Cerebellar cortex (tissue), 1 donor: ENCODE measurements around the gene HPCAL1.

Experiments
- DNase-seq: peaks from one replicate; pipeline ENCODE4 v3.0.0-alpha.2; 2015; ENCODE audit warnings: low spot score

Gene HPCAL1

GRCh38 chr2:10337449-10338269 lies 35.0 kb downstream of the HPCAL1 start:
- no peak for DNase-seq

DNA sequence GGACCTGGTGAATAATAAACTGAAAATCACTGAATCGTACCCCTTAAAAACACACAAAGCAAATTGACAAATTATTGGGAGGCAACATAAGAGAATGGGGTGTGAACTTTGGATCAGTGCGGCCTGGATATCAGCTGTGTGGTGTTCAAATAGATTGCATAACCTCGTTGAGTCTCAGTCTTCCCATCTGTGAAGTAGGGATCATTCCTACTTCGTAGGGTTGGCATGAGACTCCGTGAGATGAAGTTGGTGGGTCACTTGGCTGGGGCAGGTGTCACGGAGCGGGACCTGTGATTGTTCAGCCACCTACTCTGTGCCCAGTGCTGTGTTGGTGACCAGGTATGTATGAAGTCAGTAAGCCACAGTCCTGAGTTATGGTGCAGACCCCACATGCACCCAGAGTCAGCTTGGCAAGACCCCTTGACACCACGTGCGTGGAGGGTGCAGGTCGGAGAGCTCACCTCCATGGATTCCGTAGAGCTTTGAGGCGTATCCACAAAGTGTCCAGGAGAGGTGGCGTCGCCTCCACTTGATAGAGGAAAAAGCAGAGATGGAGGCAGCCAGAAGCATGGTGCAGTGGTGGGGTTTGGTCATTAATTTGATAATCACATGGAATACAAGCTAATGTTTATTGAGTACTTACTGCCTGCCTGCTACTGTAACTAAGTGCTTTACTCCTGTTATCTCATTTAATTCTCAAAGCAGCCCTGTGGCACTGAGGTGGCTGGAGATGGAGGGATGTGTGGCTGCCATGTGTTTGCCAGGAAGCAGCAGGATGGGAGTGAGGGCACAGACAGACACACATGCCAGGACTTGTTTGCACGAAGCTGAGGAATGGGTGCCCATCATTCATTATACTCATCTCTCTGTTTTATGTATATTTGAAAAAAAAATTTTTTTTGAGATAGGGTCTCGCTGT lies 35.8 kb downstream of the HPCAL1 start:
- no peak for DNase-seq

DNA sequence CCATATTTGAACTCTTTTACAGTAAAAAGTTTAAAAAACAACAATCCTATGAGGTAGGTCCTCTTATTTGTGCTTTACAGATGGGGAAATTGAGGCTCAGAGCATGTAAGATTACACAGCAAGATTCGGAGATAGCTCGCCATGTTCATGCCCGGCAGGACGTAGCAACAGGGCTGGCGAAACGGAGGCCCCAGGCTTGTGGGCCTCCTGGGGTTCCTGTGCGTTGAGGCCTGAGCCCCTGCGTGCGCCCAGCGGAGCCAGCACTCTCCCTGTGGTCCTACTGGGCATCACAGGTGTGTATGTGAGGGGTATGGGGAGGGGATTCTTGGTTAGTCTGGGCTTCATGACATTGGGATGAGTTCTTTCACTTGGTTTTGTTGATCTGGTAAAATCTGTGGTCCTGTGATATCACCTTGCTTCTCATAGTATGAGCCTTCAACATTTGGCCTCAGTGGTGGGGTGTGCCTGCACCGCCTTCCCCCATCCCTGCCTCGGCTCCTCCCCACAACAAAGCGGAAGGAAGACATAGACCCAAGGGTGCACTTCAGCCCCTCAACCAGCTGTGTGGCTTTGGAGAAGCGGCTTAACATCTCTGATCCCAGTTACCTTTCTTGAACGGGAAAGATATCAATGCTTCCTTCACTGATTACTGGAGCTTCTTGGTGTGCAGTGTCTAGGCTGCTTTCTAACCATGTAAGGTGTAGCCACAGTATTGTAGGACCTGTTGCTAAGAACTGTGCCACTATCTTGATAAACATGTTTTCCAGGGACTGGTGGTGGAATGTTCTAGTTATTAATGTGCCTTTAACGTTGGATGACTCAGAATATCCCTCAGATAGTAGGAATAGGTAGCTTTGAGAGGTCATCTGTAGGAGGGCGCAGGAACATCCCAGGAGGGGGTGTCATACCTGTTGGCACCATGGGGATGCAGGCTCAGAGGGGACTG lies 37.2 kb downstream of the HPCAL1 start:
- no peak for DNase-seq

GRCh38 chr2:10340593-10340975 lies 37.9 kb downstream of the HPCAL1 start:
- no peak for DNase-seq

- DNase-seq, result no peak
Observed at GRCh38 chr2:10341193-10341592, 38.5 kb downstream of the HPCAL1 start.

GRCh38 chr2:10342245-10342951 lies 39.7 kb downstream of the HPCAL1 start:
- DNase-seq, result peak; percentile 72

- no peak for DNase-seq
Observed at GRCh38 chr2:10343191-10343590, 40.5 kb downstream of the HPCAL1 start.

DNA sequence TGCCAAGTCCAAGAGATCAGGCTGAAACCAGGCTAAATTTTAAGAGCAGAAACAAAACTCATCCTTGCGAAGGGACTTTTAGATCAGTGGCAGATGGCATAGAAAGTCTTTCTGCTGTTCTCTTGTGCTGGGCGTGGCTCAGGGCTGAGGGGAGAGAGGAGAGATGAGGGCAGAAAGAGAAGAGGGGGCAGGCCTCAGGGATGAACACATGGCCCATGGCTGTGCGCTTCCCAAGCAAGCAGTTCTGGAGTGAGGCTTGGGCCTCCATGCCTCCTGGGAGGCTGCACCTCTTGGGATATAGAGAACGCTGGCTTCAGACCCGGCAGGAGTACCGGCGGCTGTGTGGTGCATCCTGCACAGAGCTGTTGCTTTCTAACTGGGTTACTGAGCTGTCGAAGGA lies 41.0 kb downstream of the HPCAL1 start:
- no peak for DNase-seq

DNA sequence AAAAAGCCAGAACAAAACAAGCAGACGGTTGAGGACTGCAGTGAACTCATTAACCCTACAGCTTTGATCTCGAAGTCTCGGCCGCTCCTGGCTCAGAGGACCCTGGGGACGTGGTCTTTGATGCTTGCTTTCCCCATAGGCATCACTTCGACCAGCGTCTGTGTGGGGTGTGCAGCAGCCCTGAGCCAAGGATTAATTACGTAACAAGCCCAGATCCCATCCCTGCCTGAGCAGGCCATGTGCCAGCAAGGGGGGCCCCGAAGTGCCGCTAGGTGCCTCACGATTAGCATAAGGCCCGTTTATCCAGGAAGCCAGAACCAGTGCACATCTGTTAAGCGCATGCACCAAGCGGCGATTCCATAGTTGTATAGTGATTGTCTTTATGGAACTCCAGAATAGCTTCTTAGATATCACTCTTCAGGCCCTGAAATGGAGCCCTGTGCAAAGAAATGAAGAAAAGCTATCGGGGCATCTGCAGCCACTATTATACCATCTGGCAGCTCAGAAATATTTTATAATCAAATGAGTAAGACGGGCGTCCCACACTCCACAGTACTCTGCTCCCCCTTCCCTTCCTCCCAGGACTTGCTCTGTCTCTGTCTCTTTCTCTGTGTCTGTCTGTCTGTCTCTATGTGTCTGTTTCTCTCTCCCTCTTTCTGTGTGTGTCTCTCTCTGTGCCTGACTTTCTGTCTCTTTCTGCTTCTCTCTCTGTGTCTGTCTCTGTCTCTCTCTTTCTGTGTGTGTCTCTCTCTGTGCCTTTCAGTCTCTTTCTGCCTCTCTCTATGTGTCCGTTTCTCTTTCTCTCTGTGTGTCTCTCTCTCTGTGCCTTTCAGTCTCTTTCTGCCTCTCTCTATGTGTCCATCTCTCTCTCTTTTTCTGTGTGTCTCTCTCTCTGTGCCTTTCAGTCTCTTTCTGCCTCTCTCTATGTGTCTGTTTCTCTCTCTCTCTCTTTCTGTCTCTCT lies 41.7 kb downstream of the HPCAL1 start:
- peak; percentile 69 for DNase-seq

- no peak for DNase-seq
Observed at GRCh38 chr2:10345126-10345525, 42.4 kb downstream of the HPCAL1 start.

GRCh38 chr2:10345813-10346212 lies 43.1 kb downstream of the HPCAL1 start:
- DNase-seq, result no peak

- no peak for DNase-seq
Observed at GRCh38 chr2:10346929-10347561, 44.3 kb downstream of the HPCAL1 start.

GRCh38 chr2:10347562-10347948 lies 44.9 kb downstream of the HPCAL1 start:
- DNase-seq, result no peak

DNA sequence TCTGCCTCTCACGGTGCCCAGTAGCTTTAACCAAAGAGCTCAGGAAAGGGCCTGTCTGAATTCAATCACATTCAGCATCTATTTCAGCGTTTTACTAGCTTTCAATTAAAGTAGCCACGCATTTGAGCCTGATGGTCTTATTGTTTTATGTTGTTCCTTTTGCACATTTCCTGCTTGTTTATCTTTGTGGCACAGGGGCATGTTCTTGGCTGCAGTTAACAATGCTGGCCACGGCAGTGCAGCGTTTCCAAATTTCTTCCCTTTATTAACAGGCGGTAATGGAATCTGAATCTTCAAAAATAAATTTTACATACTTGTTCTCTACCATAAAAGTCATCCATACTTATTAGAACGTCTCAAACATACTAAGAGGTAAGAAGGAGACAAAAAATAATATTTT lies 46.2 kb downstream of the HPCAL1 start:
- DNase-seq, result no peak

GRCh38 chr2:10350761-10351160 lies 48.1 kb downstream of the HPCAL1 start:
- DNase-seq, result no peak

DNA sequence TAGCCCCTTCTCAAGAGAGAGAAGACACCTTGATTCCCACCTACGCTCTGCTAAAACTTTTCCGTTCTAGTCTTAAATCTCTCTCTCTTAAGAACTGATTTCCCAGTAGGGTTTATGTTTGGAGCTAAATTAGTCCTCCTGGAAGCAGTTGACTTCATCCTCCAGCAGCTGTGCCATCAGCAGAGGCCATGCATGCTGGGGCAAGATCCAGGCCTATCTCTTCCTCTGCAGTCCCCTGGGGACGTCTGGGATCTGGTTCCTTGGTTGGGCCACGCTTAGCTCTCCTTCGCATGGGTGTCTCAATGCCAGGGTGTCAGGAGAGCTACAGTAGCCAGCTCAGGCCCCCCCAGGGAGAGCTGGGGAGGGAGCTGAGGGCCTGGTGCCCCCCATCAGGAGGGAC lies 49.7 kb downstream of the HPCAL1 start:
- DNase-seq, result no peak

DNA sequence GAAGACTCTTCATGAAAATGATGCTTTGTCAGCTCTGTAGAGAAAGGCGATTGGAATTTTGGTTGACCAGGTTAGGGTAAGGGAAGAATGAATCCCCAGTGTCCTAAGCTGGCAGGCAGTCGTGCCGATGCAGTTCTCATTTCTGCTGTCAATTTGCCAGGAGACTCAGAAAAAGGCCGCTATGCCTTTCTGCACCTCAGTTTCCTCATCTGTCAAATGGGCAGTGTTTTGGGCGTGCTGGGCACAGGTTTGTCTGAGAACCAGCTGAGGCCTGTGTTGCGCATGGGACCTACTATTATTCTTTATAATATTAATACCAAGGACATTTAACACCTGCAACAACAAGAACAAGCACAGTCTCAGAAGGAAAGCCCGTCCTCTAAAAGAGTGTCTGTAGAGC lies 50.3 kb downstream of the HPCAL1 start:
- no peak for DNase-seq

- DNase-seq, result no peak
Observed at GRCh38 chr2:10353931-10354330, 51.2 kb downstream of the HPCAL1 start.

DNA sequence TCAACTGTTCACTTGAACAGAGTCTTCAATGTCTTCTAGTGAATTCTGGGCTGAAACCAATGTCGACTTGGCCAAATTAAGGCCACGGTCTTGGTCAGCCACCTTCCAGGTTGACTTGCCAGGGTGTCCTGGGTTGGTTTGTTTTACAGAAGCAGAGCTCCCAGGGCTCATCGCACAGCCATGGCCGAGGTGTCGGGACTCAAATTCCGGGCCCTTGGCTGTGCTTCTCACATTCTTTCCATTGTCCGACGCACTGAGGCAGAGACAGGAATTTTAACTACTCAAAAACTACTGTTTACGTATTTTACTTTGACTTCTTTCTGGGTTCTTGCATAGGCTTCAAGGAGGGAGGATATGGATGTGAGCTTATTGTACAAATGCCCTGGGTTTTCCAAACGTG lies 51.7 kb downstream of the HPCAL1 start:
- DNase-seq, result no peak
